Endothelial cell (in vitro differentiated cells): ENCODE measurements around the gene AP4E1. TPM values are rescaled to one million over a fixed set of nuclear protein-coding genes. Genes with fewer than 3 reads are reported as not detected.
"Not testable (repeated sequence)": the region's sequence is repeated elsewhere in the genome, so short reads cannot be mapped to it uniquely, and the experiment has no call there.

Source experiments
- DNase-seq: peaks from one replicate; pipeline ENCODE4 v3.0.0; 2021; ENCODE audit warnings: low spot score
- H3K27ac Mint-ChIP-seq: one replicate; pipeline ENCODE4 v1.8.0; 2021; ENCODE audit warnings: mixed read lengths, inconsistent platforms; ENCODE audit not compliant: unreplicated experiment
- H3K27me3 Mint-ChIP-seq: one replicate; pipeline ENCODE4 v1.8.0; 2021; ENCODE audit warnings: mild to moderate bottlenecking, moderate library complexity, mixed read lengths, inconsistent platforms; ENCODE audit not compliant: unreplicated experiment
- H3K36me3 Mint-ChIP-seq: one replicate; pipeline ENCODE4 v1.8.0; 2021; ENCODE audit warnings: mild to moderate bottlenecking, low read depth, mixed read lengths, inconsistent platforms; ENCODE audit not compliant: unreplicated experiment
- H3K4me1 Mint-ChIP-seq: one replicate; pipeline ENCODE4 v1.8.0; 2021; ENCODE audit warnings: mild to moderate bottlenecking, mixed read lengths, inconsistent platforms; ENCODE audit not compliant: unreplicated experiment
- H3K4me3 Mint-ChIP-seq: one replicate; pipeline ENCODE4 v1.8.0; 2021; ENCODE audit warnings: mild to moderate bottlenecking, mixed read lengths, inconsistent platforms; ENCODE audit not compliant: unreplicated experiment
- H3K9me3 Mint-ChIP-seq: one replicate; pipeline ENCODE4 v1.8.0; 2021; ENCODE audit warnings: mixed read lengths, inconsistent platforms; ENCODE audit not compliant: unreplicated experiment
- total RNA-seq: library from RNA; stranded (reverse); fragmentation: NEBNext Ultra II Directional; extraction: Animal tissue kit (Norgen Biotek cat#: 25700); gene quantifications from one replicate; pipeline ENCODE4 v1.2.1, GENCODE V29; 2021; ENCODE audit not compliant: unreplicated experiment
- TF ChIP-seq, protein P1 (sequence below): fragments of 200-600 bp; sonication (generic); IDR thresholded peaks from one replicate; pipeline ENCODE4 v1.5.0; 2021; ENCODE audit warnings: antibody characterized with exemption; ENCODE audit not compliant: unreplicated experiment

The AP4E1 gene
- total RNA-seq, 1 donor from 2014 or later, result 7.4 TPM

DNA sequence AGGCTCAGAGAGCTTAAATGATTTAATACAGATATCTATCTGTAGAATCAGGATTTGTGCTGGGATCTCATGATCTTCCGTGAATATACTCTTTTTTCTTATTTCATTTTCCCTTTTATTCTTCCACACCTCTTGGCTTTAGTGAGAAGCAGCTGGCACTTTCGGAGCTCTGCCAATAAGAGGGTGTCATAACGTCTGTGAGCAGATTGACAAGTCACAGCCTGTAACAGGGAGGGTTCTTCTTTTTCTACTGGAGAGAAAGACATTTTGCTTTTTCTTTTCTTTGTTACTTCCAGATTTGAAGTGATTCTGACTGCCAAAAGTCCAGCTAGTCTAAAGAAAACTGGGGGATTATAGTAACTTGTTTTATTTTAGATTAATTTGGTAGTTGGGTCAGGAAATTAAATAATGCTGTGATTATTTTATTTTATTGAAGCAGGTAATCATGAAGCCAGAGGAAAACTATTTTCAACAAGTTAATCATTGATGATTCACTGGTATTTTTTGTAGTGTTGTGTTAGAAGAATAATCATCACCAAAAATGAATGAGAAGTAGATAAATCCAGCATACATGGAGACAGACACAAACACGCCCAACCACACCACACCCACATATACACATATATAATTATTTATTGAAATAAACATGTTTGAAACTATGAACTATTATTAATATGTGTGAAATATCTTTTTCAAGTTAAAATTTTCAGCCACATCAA is 116.4 kb downstream of the AP4E1 start:
- H3K36me3 Mint-ChIP-seq, result no peaks in the 10 kb centered on the region
- H3K4me1 Mint-ChIP-seq, result no peaks in the 10 kb centered on the region
- TF ChIP-seq, protein P1, sequence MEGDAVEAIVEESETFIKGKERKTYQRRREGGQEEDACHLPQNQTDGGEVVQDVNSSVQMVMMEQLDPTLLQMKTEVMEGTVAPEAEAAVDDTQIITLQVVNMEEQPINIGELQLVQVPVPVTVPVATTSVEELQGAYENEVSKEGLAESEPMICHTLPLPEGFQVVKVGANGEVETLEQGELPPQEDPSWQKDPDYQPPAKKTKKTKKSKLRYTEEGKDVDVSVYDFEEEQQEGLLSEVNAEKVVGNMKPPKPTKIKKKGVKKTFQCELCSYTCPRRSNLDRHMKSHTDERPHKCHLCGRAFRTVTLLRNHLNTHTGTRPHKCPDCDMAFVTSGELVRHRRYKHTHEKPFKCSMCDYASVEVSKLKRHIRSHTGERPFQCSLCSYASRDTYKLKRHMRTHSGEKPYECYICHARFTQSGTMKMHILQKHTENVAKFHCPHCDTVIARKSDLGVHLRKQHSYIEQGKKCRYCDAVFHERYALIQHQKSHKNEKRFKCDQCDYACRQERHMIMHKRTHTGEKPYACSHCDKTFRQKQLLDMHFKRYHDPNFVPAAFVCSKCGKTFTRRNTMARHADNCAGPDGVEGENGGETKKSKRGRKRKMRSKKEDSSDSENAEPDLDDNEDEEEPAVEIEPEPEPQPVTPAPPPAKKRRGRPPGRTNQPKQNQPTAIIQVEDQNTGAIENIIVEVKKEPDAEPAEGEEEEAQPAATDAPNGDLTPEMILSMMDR, result no peak
- DNase-seq, result no peak
- H3K27ac Mint-ChIP-seq, result no peak overlapping the region
- peaks cover 1% of the 10 kb centered on the region for H3K27me3 Mint-ChIP-seq
- H3K9me3 Mint-ChIP-seq, result no peaks in the 10 kb centered on the region
- H3K4me3 Mint-ChIP-seq, result no peak overlapping the region

DNA sequence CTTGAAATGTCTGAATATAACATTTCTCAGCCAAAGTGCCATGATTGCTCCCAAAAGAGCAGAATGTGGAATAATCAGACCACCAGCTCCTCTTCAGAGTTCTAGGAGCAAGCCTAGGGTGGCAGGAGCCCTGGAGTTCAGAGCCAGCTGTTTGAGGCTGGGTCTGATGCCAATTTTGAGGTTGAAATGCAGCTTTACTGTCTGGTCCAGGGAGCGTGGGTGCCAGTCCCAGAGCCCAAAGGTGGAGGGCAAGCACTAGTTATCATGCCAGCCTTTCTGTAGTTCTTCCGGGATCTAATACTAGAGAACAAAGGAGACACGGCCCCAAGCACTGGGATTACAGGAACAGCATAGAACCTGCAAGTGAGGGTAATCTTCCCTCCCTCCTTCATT is 117.0 kb downstream of the AP4E1 start:
- Mint-ChIP-seq H3K4me1 (no peaks in the 10 kb centered on the region), H3K9me3 (no peaks in the 10 kb centered on the region), H3K27me3 (no peaks in the 10 kb centered on the region), H3K36me3 (no peaks in the 10 kb centered on the region), H3K27ac (no peak overlapping the region), H3K4me3 (no peak overlapping the region)
- TF ChIP-seq, protein P1, result no peak
- DNase-seq, result no peak

DNA sequence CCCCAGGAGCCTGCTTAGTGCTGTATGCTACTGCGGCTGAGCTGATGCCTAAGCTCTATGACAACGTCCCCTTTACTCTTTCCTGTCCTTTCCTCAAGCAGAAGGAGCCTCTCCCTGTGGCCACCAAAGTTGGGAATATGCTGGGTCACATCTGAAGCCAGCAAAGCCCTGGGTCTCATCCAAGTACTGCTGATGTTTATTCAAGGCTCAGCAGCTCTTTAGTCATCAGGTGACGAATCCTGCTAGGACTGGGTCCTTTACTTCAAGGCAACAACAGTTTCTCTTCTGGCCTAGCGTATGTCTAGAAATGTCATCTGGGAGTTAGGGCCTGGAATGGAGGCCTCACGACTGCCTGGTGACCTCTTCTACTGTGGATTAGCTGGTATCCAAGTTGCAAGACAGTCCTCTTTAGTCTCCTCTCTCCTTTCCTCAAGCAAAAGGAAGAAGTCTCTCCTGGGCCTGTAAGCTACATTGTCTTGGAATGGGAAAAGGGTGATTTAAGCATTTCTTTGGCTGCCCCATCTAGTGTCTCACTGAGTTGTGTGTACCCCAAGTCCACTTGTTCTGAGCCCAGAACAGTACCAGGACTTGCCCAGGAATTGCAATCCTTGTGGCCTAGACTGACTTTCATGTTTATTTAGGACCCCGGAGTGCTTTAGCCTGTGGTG is 122.3 kb downstream of the AP4E1 start:
- Mint-ChIP-seq H3K36me3 (no peaks in the 10 kb centered on the region), H3K27ac (no peak overlapping the region), H3K27me3 (no peaks in the 10 kb centered on the region), H3K9me3 (no peaks in the 10 kb centered on the region), H3K4me3 (no peak overlapping the region), H3K4me1 (no peaks in the 10 kb centered on the region)
- no peak for DNase-seq
- TF ChIP-seq, protein P1, result no peak

DNA sequence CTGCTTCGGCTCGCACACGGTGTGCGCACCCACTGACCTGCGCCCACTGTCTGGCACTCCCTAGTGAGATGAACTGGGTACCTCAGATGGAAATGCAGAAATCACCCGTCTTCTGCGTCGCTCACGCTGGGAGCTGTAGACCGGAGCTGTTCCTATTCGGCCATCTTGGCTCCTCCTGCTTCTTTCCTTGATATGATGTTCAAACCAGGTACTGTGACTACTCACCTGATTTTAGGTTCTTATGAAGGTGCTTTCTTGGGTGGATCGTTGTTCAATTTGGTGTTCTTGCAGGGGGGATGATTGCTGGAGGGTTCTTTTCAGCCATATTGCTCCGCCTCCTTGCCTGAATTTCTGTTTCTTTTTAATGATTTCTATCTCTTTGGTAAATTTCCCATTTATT is 129.0 kb downstream of the AP4E1 start:
- H3K4me1 Mint-ChIP-seq, DNase-seq, H3K27me3 Mint-ChIP-seq, H3K36me3 Mint-ChIP-seq, H3K9me3 Mint-ChIP-seq: not testable (repeated sequence)
- Mint-ChIP-seq H3K27ac (peak overlapping the region; percentile 1), H3K4me3 (peak overlapping the region; percentile 40)

DNA sequence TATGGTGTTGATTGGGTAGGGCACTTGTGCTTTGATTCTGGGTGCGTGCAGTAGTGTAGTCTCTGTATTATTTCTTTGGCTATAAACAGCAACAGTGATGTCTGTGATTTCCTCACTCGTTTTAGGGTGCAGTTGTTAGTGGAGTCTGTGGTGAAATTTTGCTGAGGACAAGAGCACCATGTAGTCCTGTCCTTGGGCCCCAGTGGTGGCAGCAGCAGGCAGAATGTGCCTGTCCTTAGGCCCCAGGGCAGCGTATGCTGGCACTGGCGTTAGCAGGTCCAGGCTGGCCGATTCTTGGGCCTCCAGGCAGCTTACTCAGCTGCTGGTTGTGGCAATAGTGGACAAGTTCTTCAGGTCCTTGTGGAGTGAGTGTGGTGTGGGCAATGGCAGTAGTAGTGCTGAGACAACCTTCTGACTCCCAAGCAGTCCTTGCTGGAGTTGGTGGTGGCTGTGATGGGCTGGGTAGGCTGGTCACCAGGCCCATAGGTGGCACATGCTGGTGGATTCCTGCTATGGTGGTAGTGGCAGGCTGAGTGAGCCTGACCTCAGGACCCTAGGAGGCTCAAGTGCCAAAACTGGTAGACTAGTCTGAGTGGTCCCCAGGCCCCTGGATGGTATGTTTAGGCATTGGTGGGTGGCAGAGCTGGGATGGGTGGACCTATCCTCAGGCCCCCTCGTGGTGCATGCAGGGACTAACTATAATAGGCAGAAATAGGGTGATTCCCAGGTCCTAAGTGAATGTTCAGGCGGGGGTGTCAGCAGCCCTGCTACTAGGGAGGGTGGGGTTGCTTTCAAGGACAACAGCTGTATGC is 129.9 kb downstream of the AP4E1 start:
- peaks cover 5% of the 10 kb centered on the region for H3K36me3 Mint-ChIP-seq
- no peaks in the 10 kb centered on the region for H3K9me3 Mint-ChIP-seq
- DNase-seq, result no peak
- TF ChIP-seq, protein P1, result no peak
- no peak overlapping the region for H3K4me3 Mint-ChIP-seq
- H3K4me1 Mint-ChIP-seq, result peaks cover 5% of the 10 kb centered on the region
- no peaks in the 10 kb centered on the region for H3K27me3 Mint-ChIP-seq
- H3K27ac Mint-ChIP-seq, result no peak overlapping the region
